GM04503 (cell line): ENCODE data around the gene KANSL1.

Experiments used
- DNase-seq: peaks from one replicate; pipeline ENCODE4 v3.0.0-alpha.2; 2012; ENCODE audit warnings: low read depth

Gene KANSL1

DNA sequence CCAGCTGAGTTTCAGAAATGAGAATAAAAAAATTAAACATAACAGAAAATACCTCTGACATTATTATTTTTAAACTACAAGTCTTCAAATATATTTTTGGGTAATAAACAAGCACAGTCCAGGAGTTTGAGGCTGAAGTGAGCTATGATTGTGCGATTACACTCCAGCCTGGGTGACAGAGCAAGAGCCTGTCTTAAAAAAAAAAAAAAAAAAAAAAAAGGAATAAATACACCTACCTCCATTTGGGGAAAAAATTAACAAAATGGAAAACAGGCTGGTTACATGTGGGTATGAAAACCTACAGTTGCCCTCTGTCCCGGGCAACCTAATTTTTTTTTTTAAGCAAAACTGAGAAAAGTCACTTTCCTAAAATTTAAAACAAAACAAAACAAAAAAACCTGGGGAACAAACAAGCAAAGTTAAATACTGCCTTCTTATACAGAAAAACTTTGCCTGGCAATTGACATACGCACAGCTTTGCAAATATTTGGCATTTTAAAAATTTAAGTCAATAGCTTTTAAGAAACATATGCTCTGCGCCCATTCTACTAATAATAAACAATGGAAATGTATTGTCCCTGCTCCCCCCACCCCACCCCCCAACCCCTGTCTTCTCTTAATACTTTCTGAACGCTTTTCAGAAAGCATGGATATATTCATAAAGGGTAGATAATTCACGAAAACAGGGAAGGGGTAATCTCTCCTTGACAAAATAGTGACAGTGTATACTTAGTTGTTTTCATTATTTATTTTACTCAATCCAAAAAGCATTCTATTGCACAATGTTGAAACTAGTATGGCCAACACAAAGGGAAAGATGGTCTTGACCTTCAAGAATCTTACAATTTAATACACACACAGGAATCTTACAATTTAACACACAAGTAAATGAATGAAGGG lies 112.9 kb downstream of the KANSL1 start:
- DNase-seq, result no peak

DNA sequence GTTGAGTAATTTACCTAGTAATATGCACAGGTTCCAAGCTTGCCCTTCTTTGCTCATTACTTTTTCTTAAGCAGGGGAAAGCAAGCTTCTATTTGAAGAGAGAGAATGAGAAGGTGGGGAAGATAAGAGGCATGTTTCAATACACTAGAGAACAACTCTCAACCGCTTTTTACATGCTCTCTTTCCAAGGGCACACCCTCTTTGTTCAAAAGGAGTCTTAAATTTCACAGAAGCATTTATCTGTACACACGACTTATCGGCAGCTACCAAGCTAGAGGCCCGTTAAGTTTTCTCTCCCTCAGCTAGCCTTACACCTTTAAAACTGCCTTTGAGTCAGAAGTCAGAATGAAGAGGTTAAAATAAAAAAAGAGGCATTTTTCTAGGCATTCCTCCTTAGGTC lies 114.6 kb downstream of the KANSL1 start:
- no peak for DNase-seq

DNA sequence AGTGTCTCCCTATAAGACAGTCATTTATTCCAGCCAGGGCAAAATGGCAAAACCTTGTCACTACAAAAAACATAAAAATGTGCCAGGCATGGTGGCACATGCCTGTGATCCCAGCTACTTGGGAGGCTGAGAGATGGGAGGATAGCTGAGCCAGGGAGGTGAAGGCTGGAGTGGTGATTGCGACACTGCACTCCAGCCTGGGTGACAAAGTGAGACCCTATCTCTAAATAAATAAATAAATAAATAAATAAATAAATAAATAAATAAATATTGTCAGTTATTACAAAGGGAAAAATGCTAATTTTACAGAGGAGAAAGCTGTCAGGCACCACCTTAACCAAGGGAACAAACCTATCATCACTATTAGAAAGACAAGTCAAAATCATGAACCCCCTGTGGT lies 118.7 kb downstream of the KANSL1 start:
- no peak for DNase-seq

GRCh38 chr17:46072998-46073397 lies 120.2 kb downstream of the KANSL1 start:
- peak; percentile 80 for DNase-seq

DNA sequence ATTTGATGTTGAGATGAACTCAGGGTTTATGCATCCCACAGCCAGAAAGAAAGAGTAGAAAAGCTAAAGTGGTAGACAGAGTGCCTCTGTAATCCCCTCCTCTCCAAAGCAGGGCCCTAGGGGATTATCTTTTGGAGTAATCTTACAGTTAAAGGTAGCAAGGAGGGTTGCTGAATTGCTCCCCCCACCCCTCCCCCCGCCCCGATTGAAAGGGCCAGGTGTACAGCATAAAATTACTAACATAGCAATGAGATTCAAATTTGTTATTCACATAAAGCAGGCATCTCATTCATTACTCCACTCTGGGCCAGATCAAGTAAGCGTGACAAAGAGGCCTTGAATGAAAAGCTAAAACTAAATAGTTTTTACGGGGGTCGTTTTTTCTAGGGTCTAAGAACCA lies 121.4 kb downstream of the KANSL1 start:
- no peak for DNase-seq

DNA sequence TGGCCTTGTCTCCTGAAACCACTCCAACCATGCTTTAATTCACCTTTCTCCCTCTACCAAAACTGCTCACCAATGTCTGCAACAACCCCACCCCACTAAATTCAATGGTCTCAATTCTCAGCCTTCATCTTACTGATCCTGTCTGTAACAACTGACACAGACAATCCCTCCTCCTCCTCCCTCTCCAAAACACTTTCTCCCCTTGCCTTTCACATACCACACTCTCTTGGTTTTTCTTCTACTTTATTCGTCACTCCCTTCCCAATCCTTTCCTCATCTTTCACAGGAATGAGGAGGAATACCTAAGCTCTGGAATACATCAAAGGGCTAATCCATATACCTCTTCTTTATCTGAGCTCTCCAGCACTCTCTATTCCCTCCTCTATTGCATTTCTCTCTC lies 128.8 kb downstream of the KANSL1 start:
- DNase-seq, result no peak

DNA sequence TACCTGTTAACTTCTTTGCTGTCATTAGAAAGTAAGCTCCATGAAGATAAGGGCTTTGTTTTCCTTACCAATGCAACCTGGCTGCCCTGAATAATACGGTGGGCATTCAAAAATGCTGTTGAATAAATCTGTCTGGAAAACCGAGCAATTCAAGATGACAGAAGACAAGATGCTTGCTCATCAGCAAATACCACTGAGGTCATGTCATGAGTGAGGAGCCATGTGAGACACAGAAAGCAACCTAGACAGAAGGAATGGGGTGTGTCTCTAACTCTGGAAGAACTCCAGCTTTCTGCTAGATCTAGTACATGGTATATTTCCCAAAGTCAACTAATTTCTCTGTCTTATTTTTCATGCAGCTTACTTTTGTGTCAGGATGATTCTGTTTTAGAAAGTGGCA lies 130.0 kb downstream of the KANSL1 start:
- DNase-seq, result peak; percentile 74

DNA sequence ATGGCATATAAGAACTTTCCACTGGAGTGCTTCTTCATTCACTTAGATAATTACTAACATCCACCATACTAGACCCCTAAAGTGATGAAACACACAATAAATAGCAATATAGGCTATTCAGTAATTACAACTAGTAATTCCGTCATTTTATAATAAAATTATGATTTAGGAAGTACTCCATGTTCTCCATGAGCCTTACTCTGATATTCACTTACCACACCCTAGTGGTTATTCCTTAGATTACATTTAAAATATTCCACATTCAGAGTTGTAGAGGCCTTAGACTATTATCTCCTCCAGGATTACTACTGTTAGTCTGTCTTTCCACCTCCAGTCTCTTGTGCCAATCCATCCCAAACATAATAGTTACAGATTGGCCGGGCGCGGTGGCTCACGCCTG lies 131.8 kb downstream of the KANSL1 start:
- DNase-seq, result no peak

DNA sequence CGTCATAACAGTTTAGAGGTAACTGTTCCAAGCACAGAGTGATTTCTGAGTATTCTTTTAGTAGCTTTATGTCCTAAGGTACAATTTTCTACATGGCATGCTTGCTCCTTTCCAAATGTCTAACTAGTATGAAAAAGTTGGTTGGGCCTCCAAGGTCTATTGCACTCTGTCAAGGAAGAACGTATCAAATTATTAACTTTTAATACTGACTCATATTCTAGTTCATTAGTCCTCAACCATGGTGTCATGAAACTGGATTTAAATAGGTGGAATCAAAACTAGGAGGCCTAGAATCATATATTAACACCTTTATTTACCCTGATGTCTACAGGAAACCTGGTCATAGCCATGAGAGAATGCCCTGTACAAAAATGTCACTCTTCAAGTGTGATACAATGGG lies 132.8 kb downstream of the KANSL1 start:
- DNase-seq, result no peak

DNA sequence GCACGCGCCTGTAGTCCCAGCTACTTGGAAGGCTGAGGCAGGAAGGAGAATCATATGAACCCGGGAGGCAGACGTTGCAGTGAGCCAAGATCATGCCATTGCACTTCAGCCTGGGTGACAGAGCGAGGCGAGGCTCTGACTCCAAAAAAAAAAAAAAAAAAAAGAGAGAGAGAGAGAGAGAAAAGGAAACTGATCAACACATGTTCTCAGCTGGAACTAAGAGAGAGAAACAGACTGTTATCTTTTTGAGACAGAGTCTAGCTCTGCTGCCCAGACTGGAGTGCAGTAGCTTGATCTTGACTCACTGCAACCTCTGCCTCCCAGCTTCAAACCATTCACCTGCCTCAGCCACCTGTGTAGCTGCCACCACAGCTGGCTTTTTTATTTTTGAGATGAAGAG lies 133.7 kb downstream of the KANSL1 start:
- no peak for DNase-seq

DNA sequence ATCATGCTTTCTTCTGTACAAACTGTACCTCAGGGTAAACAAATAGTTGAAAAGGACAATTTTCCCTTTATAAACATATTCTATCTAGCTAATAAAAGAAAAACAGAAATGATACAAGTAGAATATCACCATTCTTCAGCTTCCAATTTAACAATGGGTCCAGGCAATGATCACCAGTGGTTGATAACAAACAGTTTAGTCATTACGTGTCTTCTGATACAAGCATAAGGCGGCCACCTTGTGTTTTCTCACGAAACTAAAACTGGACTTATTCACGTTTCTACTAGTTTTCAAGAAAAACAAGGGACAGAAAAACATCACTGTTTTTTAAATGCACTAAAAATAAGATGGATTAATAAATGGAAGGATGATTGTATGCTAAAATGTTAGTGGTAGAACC lies 135.9 kb downstream of the KANSL1 start:
- DNase-seq, result no peak

DNA sequence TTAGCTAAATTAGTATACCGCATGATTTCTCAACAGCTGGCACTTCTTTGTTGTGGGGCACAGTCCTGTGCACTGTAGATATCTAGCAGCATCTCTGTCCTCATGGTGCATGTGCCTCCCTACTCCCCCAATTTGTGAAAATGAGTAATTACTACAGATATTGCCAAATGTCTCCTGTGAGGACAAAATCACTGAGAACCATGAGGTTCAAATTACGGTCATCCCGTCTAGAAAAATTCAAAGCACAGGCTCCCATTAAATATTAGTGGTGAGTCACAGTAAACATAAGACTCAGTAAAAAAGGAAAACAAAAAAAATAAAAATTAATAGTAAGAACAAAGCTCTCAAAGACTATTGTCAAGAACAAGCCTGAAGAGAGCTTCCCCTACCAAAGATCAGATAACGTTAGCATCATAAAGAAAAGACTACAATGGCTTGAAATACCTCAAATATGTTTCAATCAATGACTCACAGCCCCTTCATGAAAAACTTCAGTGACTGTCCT lies 136.4 kb downstream of the KANSL1 start:
- DNase-seq, result peak; percentile 67

DNA sequence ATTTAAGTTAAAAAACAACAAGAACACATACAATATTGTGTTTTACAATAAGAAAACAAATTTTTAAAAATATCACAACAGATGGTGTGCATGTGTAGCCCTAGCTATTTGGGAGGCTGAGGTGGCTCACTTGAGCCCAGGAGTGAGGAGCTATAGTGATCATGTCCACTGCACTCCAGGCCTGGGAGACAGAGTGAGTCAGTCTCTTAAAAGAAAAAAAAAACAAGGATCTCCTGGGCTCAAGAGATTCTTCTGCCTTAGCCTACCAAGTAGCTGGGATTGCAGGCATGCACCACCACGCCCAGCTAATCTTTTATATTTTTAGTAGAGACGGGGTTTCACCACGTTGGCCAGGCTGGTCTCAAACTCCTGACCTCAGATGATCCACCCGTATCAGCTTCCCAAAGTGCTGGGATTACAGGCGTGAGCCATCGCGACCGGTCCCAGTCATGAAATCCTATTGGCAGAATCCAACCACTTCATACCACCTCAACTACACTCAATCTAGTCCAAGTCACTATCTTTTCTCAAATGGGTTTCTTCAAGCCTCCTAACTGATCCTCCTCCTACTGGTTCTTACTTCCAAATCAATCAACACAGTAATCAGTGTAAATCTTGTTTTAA lies 139.2 kb downstream of the KANSL1 start:
- DNase-seq, result peak; percentile 27

- DNase-seq, result no peak
Measured at GRCh38 chr17:46049656-46050055, 143.6 kb downstream of the KANSL1 start.

DNA sequence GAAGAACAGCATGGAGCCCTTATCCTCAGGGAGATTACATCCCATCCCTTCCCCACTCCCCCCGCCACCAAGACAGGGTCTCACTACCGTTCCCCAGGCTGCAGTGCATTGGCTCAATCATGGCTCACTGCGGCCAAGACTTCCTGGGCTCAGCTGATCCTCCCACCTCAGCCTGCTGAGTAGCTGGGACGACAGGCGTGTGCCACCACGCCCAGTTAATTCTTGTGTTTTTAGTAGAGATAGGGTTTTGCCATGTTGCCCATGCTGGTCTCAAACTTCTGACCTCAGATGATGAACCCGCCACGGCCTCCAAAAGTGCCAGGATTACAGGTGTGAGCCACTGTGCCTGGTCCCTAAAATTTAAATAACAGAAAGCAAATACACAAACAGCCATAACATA lies 145.4 kb downstream of the KANSL1 start:
- no peak for DNase-seq

DNA sequence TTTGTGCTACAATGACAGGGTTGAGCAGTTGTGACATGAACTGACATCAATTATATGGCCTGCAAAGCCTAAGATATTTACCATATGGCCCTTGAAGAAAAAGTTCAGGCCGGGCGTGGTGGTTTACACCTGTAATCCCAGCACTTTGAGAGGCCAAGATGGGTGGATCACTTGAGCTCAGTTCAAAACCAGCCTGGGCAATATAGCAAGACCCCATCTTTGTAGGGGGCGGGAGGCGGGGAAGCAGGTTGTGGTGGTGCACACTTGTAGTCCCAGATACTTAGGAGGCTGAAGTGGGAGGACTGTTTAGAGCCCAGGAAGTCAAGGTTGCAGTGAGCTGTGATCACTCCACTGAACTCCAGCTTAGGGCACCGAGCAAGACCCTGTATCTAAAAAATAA lies 145.8 kb downstream of the KANSL1 start:
- no peak for DNase-seq

GRCh38 chr17:46046957-46047356 lies 146.3 kb downstream of the KANSL1 start:
- no peak for DNase-seq

- no peak for DNase-seq
Measured at GRCh38 chr17:46045639-46046038, 147.6 kb downstream of the KANSL1 start.

DNA sequence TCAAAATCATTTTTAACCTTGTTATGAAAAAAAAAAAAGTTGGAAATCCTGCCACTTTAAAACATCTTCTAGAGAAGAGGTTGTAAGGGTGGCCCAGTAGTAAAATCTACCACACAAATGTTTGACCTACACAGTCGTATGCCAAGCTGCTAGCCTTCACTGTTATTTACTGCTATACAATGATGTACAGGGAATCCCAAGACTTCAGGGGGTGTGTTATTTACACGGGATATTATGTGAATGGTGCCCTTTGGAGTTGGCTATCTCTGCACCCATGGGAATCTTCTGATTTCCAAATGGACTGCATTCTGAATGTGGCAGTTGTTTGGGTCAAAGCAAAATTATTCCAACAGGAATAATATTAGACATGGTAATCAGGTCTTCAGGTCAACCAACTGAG lies 148.2 kb downstream of the KANSL1 start:
- no peak for DNase-seq

- peak; percentile 60 for DNase-seq
Measured at GRCh38 chr17:46044286-46044928, 148.8 kb downstream of the KANSL1 start.

- no peak for DNase-seq
Measured at GRCh38 chr17:46043606-46044005, 149.6 kb downstream of the KANSL1 start.

DNA sequence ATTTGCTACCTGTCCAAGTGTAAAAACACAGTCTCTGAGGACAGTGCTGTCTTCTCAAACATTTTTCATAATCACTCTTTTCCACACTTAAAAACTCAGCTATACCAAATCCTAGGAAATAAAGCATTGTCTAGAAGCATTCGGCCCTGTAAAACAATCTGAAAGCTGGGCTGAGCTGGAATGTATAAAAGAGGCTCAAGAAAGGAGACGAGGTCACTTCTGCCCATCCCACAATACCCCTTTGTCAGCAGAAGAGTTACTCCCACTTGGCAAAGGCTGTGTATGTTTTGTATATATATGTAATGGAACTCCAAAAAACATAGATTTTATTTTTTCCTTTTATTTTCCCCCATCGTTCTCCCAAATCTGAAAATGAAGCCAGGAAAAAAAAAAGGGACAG lies 150.3 kb downstream of the KANSL1 start:
- DNase-seq, result no peak

DNA sequence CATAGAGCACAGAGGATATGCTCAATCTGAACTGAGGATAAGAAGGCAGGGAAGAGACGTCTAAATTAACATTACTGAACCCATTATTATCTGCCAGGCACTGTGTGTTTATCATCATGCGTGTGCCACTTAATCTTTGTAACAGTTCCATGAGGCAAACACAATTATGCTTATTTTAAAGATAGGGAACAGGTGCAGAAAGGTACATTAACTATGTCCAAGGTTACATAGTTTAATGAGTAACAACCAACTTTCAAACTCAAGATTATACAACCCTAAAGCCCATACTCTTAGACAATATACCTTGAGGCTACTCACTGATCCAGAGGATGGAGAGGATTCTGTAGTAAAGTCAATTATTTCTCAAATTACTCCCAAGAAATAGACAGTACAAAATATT lies 151.0 kb downstream of the KANSL1 start:
- no peak for DNase-seq
